Pons (tissue), 1 donor: Measurements from ENCODE around the gene CELF2.
A peak's percentile ranks its signal among the peaks of the same experiment; 100 is the strongest.

Experiments
- DNase-seq: peaks from one replicate; pipeline ENCODE4 v3.0.0-alpha.2; 2016; ENCODE audit warnings: low spot score

CELF2 gene

GRCh38 chr10:11225935-11226334, 208.3 kb downstream of the CELF2 start:
- no peak for DNase-seq

GRCh38 chr10:11227103-11227502, 209.4 kb downstream of the CELF2 start:
- no peak for DNase-seq

- no peak for DNase-seq
Observed at GRCh38 chr10:11229893-11230292, 212.2 kb downstream of the CELF2 start.

DNA sequence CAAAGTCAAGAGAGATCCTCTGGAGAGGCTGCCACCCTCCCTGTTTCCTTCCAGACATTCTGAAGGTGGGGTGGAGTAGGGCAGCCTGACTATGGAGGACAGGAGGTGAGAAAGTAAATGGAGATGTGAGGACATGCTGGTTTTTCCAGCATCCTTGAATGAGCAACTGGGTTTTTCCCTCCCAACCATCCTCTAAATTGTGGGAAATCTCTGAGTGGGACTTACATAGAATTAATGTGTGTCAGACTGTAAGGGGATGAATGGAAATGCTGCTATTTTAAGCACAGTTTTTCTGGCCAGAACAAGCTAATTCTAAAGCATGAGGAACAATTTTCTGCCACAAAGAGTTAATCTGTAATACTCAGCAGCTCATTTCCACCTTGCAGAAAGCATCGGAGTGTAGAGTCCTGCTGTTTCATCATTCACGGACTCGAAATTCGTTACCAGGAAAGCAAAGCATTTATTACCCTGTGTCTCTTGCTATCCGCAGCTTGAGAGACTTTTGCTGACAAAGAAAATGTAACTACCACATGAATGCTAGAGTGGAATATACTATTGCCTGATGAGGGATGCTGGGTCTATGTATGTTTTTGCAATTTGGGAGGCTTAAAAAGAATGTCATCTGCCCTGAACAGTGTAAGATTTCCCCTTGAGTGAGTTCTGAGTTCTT, 213.0 kb downstream of the CELF2 start:
- no peak for DNase-seq

GRCh38 chr10:11231285-11231684, 213.6 kb downstream of the CELF2 start:
- DNase-seq = no peak

DNA sequence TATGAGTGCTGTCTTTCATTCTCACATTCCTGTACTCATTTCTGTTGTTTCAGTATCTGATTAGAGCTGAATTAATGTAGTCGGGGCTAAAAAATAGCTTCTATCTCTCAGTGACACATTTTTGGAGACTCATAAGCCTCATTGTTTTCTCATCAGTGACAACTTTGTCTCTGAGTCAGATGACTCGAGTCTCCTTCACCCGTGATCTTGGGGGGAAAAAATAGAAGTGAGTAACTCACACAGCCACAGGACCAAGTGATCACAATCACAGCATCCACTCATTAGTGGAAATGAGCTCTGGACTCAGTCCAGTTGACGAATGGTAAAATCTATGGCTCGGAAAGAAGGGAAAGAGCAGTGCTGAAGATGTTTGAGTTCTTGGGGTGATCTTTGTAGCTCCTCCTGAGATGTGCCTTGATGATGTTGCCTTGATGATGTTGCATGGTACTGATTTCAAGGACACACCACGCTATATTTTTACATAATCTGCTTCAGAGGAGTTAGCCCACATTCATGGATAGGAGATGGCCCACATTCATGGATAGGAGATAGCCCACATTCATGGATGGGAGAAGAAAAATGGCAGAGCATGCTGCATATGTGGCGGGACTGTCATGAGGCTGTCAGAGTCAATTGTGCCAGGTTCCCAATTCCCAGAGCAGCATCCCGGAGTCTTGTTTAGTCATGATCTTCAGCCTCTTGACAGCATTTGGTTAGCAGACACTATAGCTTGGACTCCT, 214.7 kb downstream of the CELF2 start:
- no peak for DNase-seq

DNA sequence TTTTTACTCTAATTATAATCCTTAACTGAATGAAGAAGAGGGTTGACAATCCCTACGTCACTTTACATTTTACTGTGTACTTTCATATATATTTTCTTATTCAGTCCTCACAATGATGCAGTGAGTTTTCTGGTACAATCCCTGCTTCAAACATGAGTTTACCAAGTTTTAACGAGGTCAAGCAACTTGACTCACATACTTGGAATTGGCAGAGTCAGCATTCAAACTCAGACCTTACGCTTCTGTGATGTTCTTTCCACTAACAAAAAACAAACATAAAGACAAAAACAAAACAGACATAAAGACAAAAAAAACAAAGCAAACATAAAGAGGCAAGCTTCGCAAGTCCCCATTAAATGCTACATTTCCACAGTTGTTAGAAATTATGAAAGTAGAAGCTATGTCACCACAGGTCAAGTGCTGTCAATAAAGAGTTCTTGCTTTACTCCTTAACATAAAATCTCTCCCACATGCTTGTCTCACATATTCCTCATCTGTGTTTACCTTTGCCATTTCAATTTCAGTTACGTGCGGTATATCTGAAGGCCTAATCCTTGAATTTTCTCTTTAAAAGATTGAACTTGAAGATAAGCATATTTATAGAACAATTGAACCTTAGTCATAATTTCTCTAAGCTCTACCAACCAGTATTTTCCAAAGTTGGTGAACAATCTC, 217.3 kb downstream of the CELF2 start:
- DNase-seq = no peak

DNA sequence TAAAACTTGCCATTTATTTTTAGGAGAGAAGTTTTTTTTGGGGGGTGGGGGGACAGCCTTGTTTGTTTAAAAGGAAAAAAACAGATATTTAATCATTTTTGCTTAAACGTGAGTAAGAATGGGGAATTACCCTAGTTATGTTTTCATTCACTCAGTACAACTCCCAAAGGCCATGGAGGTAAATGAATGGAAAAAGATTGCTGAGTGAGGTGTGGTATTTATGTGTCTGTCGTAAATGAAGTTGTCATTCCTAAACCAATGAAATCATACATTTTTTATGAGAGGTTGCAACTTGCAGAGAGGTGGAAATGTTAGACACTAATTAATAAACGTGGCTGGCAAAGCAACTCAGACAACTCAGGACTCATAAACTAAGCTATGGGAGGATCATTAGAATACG, 218.1 kb downstream of the CELF2 start:
- DNase-seq = no peak

DNA sequence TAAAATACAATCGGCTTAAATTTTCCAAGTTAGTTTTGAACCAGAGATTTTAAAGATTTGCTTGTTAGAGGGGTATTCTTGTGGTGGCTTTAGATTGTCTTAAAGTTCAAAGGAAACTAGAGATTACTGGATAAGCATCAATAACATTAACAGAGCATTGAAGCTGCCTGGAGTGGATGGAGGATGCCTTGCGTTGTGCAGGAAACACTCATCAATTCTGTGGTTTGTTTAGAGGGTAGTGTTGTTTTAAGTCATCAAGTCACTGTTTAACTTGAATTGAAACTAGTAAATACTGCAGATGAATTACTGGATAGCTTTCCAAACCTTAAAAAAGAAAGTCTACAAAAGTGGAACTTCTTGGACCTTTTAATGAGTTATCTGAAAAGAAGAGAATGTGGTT, 218.6 kb downstream of the CELF2 start:
- no peak for DNase-seq

- no peak for DNase-seq
Observed at GRCh38 chr10:11237571-11237970, 219.9 kb downstream of the CELF2 start.

DNA sequence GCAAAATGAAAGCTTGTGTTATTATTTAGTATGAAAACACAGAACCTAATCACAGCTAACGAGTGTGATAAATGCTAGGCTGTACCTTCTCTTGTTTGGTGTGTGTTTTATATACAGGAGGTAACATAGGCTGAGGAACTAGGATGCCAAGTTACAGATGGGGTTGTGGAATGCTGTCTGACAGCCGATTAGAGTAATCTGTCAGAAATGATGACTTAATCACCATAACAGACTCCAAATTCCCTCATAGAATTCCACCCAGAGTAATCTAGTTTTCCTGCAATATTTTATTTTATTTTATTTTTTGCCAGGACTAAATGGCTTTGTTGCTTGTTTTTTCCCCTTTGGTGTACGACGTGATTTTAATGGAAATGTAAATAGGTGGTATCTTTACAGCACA, 221.2 kb downstream of the CELF2 start:
- no peak for DNase-seq

- no peak for DNase-seq
Observed at GRCh38 chr10:11240641-11241040, 223.0 kb downstream of the CELF2 start.

DNA sequence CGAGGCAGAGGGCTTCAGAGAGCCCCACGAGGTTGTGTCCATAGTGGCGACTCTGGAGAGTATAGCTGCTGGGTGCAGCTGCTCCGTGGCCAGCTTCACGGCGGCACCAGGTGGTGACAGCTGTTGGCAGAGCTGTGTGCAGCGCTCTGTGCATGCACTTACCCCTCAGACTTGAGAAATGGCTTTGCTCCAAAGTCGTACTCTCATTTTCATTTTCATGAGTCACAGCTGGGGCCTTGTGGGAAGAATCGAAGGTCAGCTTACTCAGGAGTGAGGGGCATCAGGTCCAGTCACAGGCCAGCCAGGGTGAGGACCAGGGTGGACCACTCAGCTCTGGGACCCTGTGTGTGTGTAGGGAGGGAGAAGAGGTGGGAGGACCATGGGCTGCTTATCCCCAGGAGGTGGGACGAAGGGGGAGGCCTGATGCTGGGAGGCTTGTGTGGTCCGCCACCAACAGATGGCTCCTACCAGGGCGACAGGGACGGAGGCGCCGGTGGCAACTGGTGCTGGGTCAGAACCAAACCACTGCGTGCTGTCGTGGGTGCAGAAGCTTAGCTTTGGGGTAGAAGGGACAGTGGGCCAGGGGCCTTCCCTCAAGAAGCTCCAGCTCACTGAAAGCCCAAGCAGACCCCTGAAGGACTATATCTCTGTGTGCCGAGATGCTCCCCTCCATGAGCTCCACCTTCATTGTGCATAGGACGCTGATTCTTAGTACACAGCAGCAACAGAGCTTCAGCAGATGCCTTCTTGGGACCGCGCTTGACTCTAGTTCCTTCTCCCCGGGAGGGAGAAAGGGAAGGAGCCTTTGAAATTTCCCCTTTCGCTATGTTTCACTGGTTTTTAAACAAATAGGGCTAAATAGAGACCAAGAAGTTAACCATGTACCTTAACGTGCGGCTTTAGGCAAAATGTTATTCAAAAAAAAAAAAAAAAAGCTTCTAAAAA, 225.0 kb downstream of the CELF2 start:
- DNase-seq = peak; percentile 68

DNA sequence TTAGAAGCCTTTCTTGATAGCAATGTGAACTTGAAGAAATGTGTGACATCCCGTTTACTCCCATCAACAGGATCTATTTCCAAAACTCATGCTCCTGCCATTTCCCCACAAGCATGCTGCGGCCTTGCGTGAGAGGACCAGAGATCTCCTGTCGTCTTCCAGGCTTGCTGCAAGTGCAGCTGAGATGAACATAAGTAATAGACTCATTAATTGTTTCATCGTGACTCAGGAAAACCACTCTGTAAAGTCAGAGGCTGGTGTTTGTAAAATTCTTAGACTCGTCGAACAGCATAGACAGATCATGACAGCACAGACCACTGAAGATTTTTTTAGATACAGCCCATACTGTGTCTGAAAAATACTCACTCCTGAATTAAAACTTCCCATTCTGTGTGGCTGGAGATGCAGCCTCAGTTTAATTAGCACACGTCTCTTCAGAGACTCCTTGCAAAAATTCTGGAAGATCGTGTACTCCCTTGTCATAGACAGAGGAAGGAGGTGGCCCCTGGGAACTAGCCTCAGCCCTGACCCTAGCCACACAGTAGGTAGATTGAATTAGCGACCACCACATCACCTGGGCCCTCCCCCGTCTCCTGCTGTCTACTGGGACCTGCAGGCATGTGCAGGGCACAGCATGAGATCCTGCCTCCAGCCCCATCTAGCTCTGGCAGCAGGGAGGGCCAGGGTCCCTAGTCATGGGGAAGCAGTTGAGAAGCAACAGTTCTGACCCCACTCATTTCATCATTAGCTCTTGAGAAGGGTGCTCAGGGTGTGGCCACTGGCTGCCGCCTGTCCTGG, 226.0 kb downstream of the CELF2 start:
- DNase-seq = no peak

DNA sequence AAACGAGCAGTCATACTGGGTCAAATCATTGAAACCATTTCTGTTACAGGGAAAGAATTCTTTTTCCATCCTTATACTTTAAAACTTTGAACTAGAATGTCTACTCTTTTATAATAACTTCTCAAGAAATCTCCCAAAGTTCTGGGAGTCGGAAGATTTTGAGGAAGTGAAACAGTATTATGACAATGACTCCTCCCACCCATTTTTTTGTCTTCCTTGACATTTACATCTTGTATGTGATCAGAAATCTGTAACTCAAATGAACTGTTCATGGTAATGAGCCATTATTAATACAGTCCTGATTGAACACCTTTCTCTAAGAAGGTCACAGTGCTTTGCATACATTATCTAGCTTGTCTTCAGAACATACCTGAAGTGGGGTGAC, 227.4 kb downstream of the CELF2 start:
- no peak for DNase-seq

DNA sequence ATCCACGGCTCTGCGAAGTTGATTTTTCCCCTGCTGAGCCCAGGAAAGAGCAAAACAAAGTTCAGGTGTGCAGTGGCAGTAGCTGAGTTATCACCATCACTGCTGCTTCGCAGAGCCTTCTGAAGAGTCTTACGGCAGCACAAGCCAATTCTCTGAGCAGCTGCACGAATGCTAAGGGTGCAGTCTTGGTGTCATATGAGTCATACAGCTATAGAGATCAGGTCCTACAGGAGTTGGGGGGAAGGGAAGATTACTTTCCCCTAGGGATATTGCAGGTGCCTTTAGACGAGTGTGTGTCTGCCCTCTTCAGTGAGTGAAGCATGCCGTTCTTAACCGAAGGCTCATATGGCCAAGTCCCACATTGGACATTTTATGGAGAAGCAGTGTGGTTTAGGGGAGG, 227.8 kb downstream of the CELF2 start:
- DNase-seq = no peak

- DNase-seq = no peak
Observed at GRCh38 chr10:11245981-11246590, 228.4 kb downstream of the CELF2 start.

DNA sequence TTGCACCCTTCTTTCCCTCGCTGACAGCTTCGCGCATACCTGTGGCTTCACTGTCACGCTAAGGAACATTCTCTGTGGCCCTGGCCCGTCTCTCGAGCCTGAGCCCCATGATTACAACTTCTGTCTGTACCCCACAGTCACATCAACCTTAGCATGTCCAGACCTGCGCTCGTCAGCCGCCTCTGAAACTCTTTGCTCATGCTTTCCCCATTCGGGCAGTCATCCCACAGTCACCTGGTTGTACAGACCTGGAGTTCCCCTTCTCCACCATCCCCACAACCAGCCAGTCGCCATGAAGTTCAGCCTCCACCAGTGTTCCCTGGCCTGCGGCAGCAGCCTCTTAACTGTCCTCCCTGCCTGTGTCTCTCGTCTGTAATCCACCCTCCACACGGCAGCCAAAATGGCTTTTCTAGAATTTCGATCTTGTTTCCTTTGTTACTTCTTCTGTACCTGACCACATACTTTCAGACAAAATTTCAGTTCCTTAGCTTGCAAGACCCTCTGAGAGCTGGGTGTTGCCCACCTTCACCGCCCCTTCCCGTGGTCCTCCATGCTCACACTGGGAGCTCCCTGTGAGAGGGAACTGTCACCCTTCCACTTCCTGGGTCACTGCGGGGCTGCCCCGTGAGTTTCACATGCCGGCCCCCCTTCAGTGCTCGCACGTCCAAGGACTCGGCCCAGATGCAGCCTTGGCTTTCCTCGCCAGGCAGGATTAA, 229.2 kb downstream of the CELF2 start:
- no peak for DNase-seq

- no peak for DNase-seq
Observed at GRCh38 chr10:11249152-11249807, 231.6 kb downstream of the CELF2 start.

GRCh38 chr10:11249808-11250195, 232.1 kb downstream of the CELF2 start:
- no peak for DNase-seq
